ENCODE measurements around the gene HMCES. TPM values are rescaled to one million over a fixed set of nuclear protein-coding genes. Genes with fewer than 3 reads are reported as not detected.

The HMCES gene
- polyA plus RNA-seq, 3 donors, result 11.9 to 23.0 (median 18.0) TPM

- no CpG with 5 or more reads among the region's 7 CpGs for WGBS (ENCODE audit: insufficient coverage)
- Mint-ChIP-seq H3K9me3 (peaks cover 0 to 4% (median 0%) of the 10 kb centered on the region in 7 donors), H3K4me3 (peak overlapping the region; percentile 57 to 67), H3K27me3 (ENCODE audit: low read depth in 3 of 3) (peaks cover 0 to 4% (median 3%) of the 10 kb centered on the region in 3 donors), H3K36me3 (peaks cover 13 to 14% of the 10 kb centered on the region in 2 donors), H3K27ac (peak overlapping the region; percentile 98 to 100 (median 99)), H3K4me1 (peaks cover 85% of the 10 kb centered on the region)
- Histone ChIP-seq H3K4me3 (replicated peaks in 1 of 3; ENCODE audit: low read depth in 2 of 3, low read length in 3 of 3) (peak overlapping the region; percentile 4 to 29 (median 18)), H2AFZ (ENCODE audit: insufficient read depth, low read depth, low read length, poor library complexity, severe bottlenecking) (no peak overlapping the region), H3K4me2 (replicated peaks; ENCODE audit: extremely low read depth, low read length, poor library complexity, severe bottlenecking) (peak overlapping the region; percentile 47), H4K20me1 (ENCODE audit: insufficient read depth, low read length) (no peaks in the 10 kb centered on the region), H3K9ac (ENCODE audit: insufficient read depth, low read length, poor library complexity, severe bottlenecking) (peak overlapping the region; percentile 91), H3K27me3 (ENCODE audit: control insufficient read depth in 2 of 2, insufficient read depth in 2 of 2, low read length in 2 of 2) (no peaks in the 10 kb centered on the region), H3K9me3 (replicated peaks in 1 of 2; ENCODE audit: control insufficient read depth in 1 of 2, insufficient read depth in 1 of 2, low read length in 2 of 2) (no peaks in the 10 kb centered on the region), H3K4me1 (ENCODE audit: control insufficient read depth in 1 of 2, insufficient read depth in 2 of 2, low read length in 2 of 2) (peaks cover 95 to 96% of the 10 kb centered on the region in 2 donors), H3K79me2 (ENCODE audit: insufficient read depth, low read length) (peaks cover 24% of the 10 kb centered on the region), H3K27ac (ENCODE audit: low read depth in 1 of 2, low read length in 2 of 2) (peak overlapping the region; percentile 97 to 100), H3K36me3 (replicated peaks in 1 of 2; ENCODE audit: control insufficient read depth in 1 of 2, insufficient read depth in 2 of 2, low read length in 2 of 2) (no peaks in the 10 kb centered on the region)
- DNase-seq, result peak; percentile 93 to 97 (median 95)
- intact Hi-C loops (cut with micrococcal nuclease), result no loop called here
- TF ChIP-seq, protein P1, sequence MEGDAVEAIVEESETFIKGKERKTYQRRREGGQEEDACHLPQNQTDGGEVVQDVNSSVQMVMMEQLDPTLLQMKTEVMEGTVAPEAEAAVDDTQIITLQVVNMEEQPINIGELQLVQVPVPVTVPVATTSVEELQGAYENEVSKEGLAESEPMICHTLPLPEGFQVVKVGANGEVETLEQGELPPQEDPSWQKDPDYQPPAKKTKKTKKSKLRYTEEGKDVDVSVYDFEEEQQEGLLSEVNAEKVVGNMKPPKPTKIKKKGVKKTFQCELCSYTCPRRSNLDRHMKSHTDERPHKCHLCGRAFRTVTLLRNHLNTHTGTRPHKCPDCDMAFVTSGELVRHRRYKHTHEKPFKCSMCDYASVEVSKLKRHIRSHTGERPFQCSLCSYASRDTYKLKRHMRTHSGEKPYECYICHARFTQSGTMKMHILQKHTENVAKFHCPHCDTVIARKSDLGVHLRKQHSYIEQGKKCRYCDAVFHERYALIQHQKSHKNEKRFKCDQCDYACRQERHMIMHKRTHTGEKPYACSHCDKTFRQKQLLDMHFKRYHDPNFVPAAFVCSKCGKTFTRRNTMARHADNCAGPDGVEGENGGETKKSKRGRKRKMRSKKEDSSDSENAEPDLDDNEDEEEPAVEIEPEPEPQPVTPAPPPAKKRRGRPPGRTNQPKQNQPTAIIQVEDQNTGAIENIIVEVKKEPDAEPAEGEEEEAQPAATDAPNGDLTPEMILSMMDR (IDR thresholded peaks at IDR 0.05), result no peak
Observed at GRCh38 chr3:129230311-129231019, 48.2 kb upstream of the HMCES start.

GRCh38 chr3:129231331-129232119 lies 47.1 kb upstream of the HMCES start:
- WGBS (ENCODE audit: insufficient coverage), result 84% methylated on average over 3 of the region's 10 CpGs
- Histone ChIP-seq H3K36me3 (replicated peaks in 1 of 2; ENCODE audit: control insufficient read depth in 1 of 2, insufficient read depth in 2 of 2, low read length in 2 of 2) (no peaks in the 10 kb centered on the region), H3K9ac (ENCODE audit: insufficient read depth, low read length, poor library complexity, severe bottlenecking) (peak overlapping the region; percentile 68), H2AFZ (ENCODE audit: insufficient read depth, low read depth, low read length, poor library complexity, severe bottlenecking) (no peak overlapping the region), H4K20me1 (ENCODE audit: insufficient read depth, low read length) (no peaks in the 10 kb centered on the region), H3K27me3 (ENCODE audit: control insufficient read depth in 2 of 2, insufficient read depth in 2 of 2, low read length in 2 of 2) (no peaks in the 10 kb centered on the region), H3K9me3 (replicated peaks in 1 of 2; ENCODE audit: control insufficient read depth in 1 of 2, insufficient read depth in 1 of 2, low read length in 2 of 2) (no peaks in the 10 kb centered on the region), H3K4me1 (ENCODE audit: control insufficient read depth in 1 of 2, insufficient read depth in 2 of 2, low read length in 2 of 2) (peaks cover 91 to 93% of the 10 kb centered on the region in 2 donors), H3K4me3 (replicated peaks in 1 of 3; ENCODE audit: low read depth in 2 of 3, low read length in 3 of 3) (peak overlapping the region in 1 of 3 experiments; percentile 43), H3K79me2 (ENCODE audit: insufficient read depth, low read length) (peaks cover 26% of the 10 kb centered on the region), H3K27ac (ENCODE audit: low read depth in 1 of 2, low read length in 2 of 2) (peak overlapping the region; percentile 97 to 100), H3K4me2 (replicated peaks; ENCODE audit: extremely low read depth, low read length, poor library complexity, severe bottlenecking) (peak overlapping the region; percentile 50)
- TF ChIP-seq, protein P1 (IDR thresholded peaks at IDR 0.05), result no peak
- intact Hi-C loops (cut with micrococcal nuclease), result no loop called here
- peak overlapping the region; percentile 97 to 100 (median 99) for H3K27ac Mint-ChIP-seq
- H3K4me3 Mint-ChIP-seq, result peak overlapping the region; percentile 51 to 74
- peaks cover 84% of the 10 kb centered on the region for H3K4me1 Mint-ChIP-seq
- DNase-seq, result peak in 2 of 3 donors; percentile 62 to 81
- peaks cover 17 to 19% of the 10 kb centered on the region in 2 donors for H3K36me3 Mint-ChIP-seq
- H3K9me3 Mint-ChIP-seq, result peaks cover 0 to 4% (median 0%) of the 10 kb centered on the region in 7 donors
- peaks cover 0 to 4% (median 3%) of the 10 kb centered on the region in 3 donors for H3K27me3 Mint-ChIP-seq (ENCODE audit: low read depth in 3 of 3)

All from CD14-positive monocyte (primary cell).